HG03196 (cell line): ENCODE results near the gene PACSIN2.
"Not testable (repeated sequence)": the region's sequence is repeated elsewhere in the genome, so short reads cannot be mapped to it uniquely, and the experiment has no call there.

Source experiments
- ATAC-seq: cut with Tn5 transposase; IDR thresholded peaks from one replicate; pipeline ENCODE4 v1.9.1; 2021; ENCODE audit not compliant: unreplicated experiment

The PACSIN2 gene

GRCh38 chr22:42992886-42993479 is 22.0 kb downstream of the PACSIN2 start:
- no peak for ATAC-seq

- ATAC-seq: no peak
Measured at GRCh38 chr22:42992092-42992491, 22.9 kb downstream of the PACSIN2 start.

- ATAC-seq: no peak
Measured at GRCh38 chr22:42991010-42991651, 23.8 kb downstream of the PACSIN2 start.

GRCh38 chr22:42990131-42990838 is 24.7 kb downstream of the PACSIN2 start:
- no peak for ATAC-seq

GRCh38 chr22:42986115-42986514 is 28.8 kb downstream of the PACSIN2 start:
- ATAC-seq: no peak

- no peak for ATAC-seq
Measured at GRCh38 chr22:42985531-42985905, 29.4 kb downstream of the PACSIN2 start.

- no peak for ATAC-seq
Measured at GRCh38 chr22:42984814-42985530, 30.0 kb downstream of the PACSIN2 start.

GRCh38 chr22:42984397-42984796 is 30.6 kb downstream of the PACSIN2 start:
- no peak for ATAC-seq

- ATAC-seq: no peak
Measured at GRCh38 chr22:42983470-42983869, 31.5 kb downstream of the PACSIN2 start.

GRCh38 chr22:42979606-42980005 is 35.3 kb downstream of the PACSIN2 start:
- ATAC-seq: no peak

GRCh38 chr22:42978453-42979103 is 36.4 kb downstream of the PACSIN2 start:
- ATAC-seq: no peak

GRCh38 chr22:42977569-42977968 is 37.4 kb downstream of the PACSIN2 start:
- no peak for ATAC-seq

GRCh38 chr22:42976217-42976933 is 38.6 kb downstream of the PACSIN2 start:
- ATAC-seq: no peak

- ATAC-seq: no peak
Measured at GRCh38 chr22:42974223-42974622, 40.7 kb downstream of the PACSIN2 start.

- ATAC-seq: no peak
Measured at GRCh38 chr22:42973536-42973881, 41.4 kb downstream of the PACSIN2 start.

GRCh38 chr22:42972649-42973535 is 42.1 kb downstream of the PACSIN2 start:
- ATAC-seq: no peak

GRCh38 chr22:42971473-42971860 is 43.5 kb downstream of the PACSIN2 start:
- not testable (repeated sequence) for ATAC-seq

- no peak for ATAC-seq
Measured at GRCh38 chr22:42970029-42970428, 44.9 kb downstream of the PACSIN2 start.

- ATAC-seq: no peak
Measured at GRCh38 chr22:42969348-42969975, 45.5 kb downstream of the PACSIN2 start.
